Stimulated activated CD4-positive, alpha-beta T cell treated with anti-CD3 and anti-CD28 coated beads, Interleukin-12 subunit alpha, Interleukin-12 subunit beta, amount 100 ng/mL, for 24 hours (primary cell): ENCODE data around the gene EHD1.

Experiments used
- DNase-seq, 2 experiments: peaks; one replicate each; pipeline ENCODE4 v3.0.0-alpha.2; 2020; ENCODE audit warnings: low read depth in 2 of 2

The EHD1 gene

DNA sequence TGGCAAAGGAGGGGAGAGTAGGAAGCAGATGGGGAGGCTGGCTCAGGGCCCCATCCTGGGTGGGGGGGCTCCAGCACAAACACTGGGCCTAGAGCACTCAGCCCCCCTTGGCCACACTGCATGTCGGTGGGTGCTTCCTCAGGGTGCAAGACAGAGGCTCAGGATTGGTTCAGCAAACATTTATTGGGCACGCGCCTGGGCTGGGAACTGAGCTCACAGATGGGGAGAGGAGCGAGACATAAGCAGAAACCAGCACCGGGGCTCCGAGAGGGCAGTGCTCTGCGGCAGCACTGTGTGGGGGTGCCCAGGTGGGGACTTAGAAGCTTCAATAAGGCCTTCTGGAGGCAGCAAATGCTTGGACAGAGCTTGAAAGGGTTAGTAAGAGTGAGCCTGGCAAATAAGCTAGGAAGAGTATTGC lies 12.1 kb upstream of the EHD1 start:
- DNase-seq = no peak

- DNase-seq = no peak
Measured at GRCh38 chr11:64888729-64889511, 10.5 kb upstream of the EHD1 start.

GRCh38 chr11:64888406-64888728 lies 9.9 kb upstream of the EHD1 start:
- no peak for DNase-seq

- peak; percentile 68 to 79 for DNase-seq
Measured at GRCh38 chr11:64887757-64888405, 9.5 kb upstream of the EHD1 start.

DNA sequence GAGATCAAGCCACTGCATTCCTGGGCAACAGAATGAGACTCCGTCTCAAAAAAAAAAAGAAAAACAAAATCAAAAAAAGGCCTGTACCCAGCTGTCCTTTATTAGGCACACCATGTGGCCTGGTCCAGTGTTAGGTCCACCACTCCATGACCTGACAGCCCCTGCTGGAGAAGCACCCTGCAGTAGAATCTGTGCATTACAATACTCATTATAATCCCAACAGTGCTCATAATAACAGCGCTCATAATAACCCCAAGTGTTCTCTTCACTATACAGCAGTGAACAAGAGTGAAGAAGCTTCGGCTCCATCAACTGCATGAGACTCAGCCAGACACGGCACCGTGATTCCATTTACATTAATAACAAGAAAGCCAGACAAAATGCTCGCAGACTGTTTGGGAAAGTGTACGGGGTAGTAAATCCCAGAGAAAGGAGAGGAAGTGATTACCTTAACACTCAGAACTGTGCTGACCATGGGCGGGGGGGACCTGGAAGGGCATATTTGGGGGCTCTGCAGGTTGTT lies 8.9 kb upstream of the EHD1 start:
- no peak for DNase-seq

- no peak for DNase-seq
Measured at GRCh38 chr11:64885367-64886286, 7.2 kb upstream of the EHD1 start.

DNA sequence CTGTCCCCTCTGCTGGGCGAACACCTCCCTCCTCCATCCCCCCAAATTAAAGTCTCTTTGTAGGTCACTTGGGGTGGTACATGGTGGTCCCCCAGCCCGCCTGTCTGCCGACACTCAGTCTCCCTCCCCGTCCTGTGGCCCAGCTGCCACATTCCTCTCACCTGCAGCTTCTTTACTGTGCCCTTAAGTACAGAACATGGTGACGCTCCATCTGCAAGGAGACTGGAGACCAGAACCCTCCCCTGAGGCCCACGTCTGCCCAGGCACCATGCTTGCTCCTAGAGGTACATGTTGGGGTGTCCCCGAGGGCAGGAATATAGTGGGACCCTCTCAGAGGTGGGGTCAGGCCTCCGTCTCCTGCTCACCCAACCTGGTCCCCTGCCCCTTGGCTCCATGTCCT lies 5.6 kb upstream of the EHD1 start:
- DNase-seq = no peak

DNA sequence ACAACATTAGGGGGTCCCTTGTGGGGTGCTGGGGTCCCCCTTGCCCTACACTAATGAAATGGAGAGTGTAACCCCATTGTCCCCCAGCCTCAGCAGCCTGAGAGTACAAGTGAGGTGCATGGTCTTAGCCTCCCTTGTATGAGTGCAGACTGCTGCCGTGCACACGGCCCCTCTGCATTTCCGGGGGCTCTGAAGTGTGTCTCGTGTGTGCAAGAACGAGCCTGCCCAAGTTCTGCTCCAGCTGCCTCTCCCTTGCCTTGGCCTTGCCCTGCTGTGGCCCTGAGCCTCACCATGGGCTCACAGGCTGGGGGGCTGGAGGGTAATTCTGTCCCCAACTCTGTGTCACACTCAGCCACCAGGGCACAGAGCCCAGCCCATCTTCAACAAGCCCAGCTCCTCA lies 5.2 kb upstream of the EHD1 start:
- no peak for DNase-seq

- DNase-seq = no peak
Measured at GRCh38 chr11:64882243-64882642, 3.8 kb upstream of the EHD1 start.

DNA sequence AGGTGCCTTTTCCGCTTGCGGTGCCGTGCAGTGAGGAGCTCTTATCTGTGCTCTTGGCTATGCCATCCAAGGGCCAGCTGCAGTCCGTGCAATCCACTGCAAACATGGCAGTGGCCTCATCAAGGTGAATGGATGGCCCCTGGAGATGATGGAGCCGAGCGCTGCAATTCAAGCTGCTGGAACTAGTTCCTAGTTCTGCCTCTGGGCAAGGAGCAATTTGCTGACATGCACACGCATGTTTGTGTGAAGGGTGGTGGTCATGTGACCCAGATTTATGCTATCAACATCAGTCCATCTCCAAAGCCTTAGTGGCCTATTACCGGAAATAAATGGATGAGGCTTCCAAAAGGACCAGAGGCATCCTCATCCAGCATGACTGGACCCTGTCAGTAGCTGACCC lies 3.1 kb upstream of the EHD1 start:
- DNase-seq = no peak

- no peak for DNase-seq
Measured at GRCh38 chr11:64880240-64881001, 2.0 kb upstream of the EHD1 start.

DNA sequence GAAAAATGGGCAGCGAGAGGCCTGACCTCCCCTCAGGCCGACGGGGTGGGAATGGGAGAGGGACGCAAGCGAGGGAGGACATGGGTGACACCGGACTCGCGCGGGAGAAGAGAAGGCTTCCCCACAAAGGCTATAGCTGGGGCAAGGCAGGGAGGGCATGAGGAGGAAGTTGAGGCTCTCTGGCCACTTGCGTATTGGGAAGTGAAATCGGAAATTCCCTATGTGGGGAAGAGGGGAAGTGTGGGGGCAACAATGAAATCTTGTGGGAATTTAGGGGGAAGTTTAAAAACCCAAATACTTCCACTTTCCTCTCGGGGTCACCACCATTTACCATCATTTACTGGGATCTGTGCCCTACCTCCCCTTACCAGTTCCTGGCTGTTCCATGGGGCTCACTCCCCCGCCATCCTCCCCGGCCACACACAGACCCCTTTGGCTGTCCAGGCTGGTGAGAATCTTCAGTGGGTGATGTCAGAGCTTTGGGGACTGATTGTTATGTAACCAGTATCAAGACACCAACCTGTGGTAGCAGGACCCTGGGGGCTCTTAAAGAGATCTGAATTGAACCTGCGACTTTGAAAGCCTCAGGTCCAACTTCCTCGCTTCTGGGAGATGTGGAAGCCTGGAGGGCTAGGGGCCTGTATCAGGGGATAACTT lies 951 bp upstream of the EHD1 start:
- DNase-seq = no peak

- DNase-seq = no peak
Measured at GRCh38 chr11:64878223-64878493, 263 bp downstream of the EHD1 start.

- DNase-seq = no peak
Measured at GRCh38 chr11:64877390-64878222, 815 bp downstream of the EHD1 start.

DNA sequence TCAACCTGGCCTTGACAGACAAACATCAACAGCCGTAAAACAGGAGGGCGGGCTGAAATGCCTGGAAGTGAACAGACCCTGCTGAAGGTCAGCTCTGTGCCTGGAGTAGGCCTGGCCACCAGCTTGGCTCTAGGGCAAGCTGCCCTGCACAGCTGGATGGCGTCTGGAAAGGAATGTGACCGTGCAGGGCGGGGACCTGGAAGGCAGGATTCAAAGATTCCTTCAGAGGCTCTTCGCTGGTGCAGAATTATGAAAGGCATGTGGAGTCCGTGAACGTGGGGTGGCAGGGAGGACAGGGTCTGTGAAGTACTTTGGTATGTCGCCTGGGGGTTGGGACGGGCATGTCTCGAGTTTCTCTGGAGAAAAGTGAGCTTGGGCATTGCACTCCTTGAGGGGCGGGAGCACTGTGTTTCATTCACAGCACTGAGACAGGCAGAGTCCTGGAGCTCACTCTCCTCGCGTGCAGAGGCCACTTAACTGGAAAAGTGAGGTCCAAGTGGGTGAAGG lies 1.5 kb downstream of the EHD1 start:
- DNase-seq = no peak

DNA sequence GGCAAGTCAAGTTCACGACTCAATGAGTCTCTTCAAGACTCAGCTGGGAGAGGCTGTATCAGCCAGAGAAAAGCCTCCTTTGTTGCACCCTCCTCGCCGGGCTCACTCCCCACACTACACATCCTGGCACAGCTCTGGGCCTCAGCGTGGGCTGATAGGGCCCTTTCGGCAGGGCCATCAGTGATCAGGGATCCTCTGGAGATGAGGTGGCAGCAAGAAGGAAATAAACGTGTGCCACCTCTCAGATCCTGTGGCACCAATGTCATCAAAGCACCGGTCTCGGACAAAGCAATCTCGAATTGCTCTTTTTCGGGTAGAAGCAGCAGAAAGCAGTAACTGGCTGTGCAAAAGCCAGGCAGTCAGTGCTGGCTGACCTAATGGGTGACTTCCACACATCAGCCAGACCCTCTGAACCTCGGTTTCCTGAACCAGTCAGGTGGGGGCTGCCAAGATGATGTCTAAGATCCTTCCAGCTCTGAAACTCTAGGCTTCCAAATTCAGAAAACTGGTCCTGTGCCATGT lies 2.1 kb downstream of the EHD1 start:
- DNase-seq = no peak

GRCh38 chr11:64875369-64876228 lies 2.8 kb downstream of the EHD1 start:
- DNase-seq = no peak

DNA sequence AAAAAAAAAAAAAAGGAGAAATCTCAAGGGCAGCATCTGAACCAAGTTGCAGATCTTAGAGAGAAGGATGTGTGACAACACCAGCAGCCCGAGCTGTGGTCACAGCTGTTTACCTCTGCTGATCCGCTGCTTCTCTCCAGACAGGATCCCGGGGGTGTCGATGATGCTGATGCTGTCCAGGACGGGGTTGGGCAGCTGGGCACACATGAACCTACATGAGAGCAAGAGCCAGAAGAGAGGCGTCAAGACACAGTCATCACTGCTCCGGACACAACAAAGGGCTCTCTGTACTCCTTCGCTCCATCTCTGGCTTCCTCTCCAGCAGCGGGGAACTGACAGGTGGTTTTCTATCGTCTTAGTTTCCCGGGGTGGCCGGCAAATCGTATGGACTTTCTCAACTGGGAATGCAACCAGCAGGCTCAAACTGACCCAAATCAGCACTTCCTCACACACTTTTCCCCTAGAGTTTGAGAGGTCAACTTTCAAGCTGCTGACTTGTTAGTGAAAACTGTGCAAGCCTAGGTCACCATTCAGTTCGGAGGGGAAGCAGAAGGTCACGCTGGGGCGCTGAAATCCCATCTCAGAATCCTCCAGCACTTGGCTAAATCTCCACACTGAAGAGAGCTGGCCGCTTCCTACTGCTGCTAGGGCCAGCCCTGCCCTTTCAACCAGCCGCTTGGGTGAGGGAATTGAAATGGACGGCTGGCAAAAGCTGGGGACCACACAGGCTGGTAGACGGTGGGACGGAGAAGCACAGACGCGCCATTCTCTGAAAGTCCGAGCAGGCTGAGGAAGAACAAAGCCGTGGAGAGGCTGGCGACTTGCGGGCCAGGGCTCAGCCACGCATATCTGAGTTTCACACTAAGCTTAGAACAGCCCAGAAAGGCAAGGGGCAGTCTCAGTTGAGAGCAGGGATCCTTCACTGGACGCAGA lies 3.8 kb downstream of the EHD1 start:
- no peak for DNase-seq
